ENCODE measurements around the gene XYLB.

DNA sequence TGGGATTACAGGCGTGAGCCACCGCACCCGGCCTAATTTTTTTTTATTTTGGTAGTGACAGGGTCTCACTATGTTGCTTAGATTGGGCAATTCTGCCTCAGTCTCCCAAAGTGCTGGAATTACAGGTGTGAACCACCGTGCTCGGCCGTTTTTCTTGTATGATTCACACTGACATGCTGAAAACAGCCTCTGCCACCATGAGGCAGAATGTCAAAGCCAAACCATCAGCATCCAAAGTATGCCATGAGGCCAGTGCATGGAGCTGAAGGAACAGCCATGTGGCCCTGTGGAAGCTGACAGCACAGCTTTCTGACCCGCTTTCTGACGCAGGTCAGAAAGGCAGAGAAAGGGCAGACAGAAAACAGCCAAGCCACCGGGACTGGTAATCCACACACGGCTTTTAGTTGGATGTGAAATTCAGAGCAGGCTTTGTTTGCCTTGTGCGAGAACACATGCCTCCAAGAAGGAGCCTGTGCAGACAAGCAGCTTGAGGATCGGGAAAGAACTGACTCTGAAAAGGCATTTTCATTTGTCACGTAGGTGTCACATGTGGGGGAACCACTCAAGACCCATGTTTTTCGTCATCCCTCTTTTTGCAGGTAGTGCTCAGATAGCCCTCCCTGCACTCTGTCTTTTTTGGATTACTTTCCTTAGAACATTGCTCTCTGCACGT is 25.1 kb downstream of the XYLB start:
- TF ChIP-seq SMC3 (IDR thresholded peaks at IDR 0.05; ENCODE audit: low read depth, low read length): no peak
- TF ChIP-seq, protein P1, sequence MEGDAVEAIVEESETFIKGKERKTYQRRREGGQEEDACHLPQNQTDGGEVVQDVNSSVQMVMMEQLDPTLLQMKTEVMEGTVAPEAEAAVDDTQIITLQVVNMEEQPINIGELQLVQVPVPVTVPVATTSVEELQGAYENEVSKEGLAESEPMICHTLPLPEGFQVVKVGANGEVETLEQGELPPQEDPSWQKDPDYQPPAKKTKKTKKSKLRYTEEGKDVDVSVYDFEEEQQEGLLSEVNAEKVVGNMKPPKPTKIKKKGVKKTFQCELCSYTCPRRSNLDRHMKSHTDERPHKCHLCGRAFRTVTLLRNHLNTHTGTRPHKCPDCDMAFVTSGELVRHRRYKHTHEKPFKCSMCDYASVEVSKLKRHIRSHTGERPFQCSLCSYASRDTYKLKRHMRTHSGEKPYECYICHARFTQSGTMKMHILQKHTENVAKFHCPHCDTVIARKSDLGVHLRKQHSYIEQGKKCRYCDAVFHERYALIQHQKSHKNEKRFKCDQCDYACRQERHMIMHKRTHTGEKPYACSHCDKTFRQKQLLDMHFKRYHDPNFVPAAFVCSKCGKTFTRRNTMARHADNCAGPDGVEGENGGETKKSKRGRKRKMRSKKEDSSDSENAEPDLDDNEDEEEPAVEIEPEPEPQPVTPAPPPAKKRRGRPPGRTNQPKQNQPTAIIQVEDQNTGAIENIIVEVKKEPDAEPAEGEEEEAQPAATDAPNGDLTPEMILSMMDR (IDR thresholded peaks at IDR 0.05): no peak
- TF ChIP-seq FOXM1 (IDR thresholded peaks at IDR 0.05; ENCODE audit: low read depth): no peak
- TF ChIP-seq, protein P2, sequence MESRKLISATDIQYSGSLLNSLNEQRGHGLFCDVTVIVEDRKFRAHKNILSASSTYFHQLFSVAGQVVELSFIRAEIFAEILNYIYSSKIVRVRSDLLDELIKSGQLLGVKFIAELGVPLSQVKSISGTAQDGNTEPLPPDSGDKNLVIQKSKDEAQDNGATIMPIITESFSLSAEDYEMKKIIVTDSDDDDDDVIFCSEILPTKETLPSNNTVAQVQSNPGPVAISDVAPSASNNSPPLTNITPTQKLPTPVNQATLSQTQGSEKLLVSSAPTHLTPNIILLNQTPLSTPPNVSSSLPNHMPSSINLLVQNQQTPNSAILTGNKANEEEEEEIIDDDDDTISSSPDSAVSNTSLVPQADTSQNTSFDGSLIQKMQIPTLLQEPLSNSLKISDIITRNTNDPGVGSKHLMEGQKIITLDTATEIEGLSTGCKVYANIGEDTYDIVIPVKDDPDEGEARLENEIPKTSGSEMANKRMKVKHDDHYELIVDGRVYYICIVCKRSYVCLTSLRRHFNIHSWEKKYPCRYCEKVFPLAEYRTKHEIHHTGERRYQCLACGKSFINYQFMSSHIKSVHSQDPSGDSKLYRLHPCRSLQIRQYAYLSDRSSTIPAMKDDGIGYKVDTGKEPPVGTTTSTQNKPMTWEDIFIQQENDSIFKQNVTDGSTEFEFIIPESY (IDR thresholded peaks at IDR 0.05; ENCODE audit: borderline replicate concordance, low read depth): no peak
- TF ChIP-seq RFX5 (IDR thresholded peaks at IDR 0.05; ENCODE audit: low read length): no peak
- no peak for TF ChIP-seq CHD2 (IDR thresholded peaks at IDR 0.05; ENCODE audit: low read length, partially characterized antibody)
- no peak for TF ChIP-seq RAD21 (IDR thresholded peaks at IDR 0.05; ENCODE audit: low read length)
- TF ChIP-seq, protein P3, sequence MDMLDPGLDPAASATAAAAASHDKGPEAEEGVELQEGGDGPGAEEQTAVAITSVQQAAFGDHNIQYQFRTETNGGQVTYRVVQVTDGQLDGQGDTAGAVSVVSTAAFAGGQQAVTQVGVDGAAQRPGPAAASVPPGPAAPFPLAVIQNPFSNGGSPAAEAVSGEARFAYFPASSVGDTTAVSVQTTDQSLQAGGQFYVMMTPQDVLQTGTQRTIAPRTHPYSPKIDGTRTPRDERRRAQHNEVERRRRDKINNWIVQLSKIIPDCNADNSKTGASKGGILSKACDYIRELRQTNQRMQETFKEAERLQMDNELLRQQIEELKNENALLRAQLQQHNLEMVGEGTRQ (IDR thresholded peaks at IDR 0.05; ENCODE audit: borderline replicate concordance, low read depth, low read length): no peak
- no peak for TF ChIP-seq EZH2phosphoT487 (IDR thresholded peaks at IDR 0.05; ENCODE audit: borderline replicate concordance, low read depth)
- TF ChIP-seq MXI1 (IDR thresholded peaks at IDR 0.05; ENCODE audit: low read depth, low read length): no peak
- no peak for TF ChIP-seq YY1 (IDR thresholded peaks at IDR 0.05; ENCODE audit: low read depth)
